Keratinocyte (primary cell): ENCODE results near the gene CACNA2D1. TPM values are rescaled to one million over a fixed set of nuclear protein-coding genes. Genes with fewer than 3 reads are reported as not detected.

Experiments
- DNase-seq: peaks from one replicate; pipeline ENCODE4 v3.0.0-alpha.2; 2011; ENCODE audit warnings: low read depth, missing footprints, low spot score
- FAIRE-seq: peaks from 2 replicates; lab custom pipeline; 2011; peaks lifted over from hg19 to GRCh38; lab: Jason Lieb, UNC
- H2AFZ ChIP-seq: 2 replicates; pipeline ENCODE4 v1.6.0; 2012; ENCODE audit warnings: low read length, control low read depth, inconsistent platforms; ENCODE audit not compliant: control insufficient read depth
- H3K27ac ChIP-seq: 2 replicates; pipeline ENCODE4 v1.5.1; 2011; ENCODE audit warnings: low read length; ENCODE audit not compliant: control insufficient read depth, insufficient read depth
- H3K27me3 ChIP-seq: 3 replicates; pipeline ENCODE4 v1.6.0; 2011; ENCODE audit warnings: low read length; ENCODE audit not compliant: control insufficient read depth, insufficient read depth; ENCODE audit errors: extremely low read depth
- H3K36me3 ChIP-seq, 2 experiments: 2 replicates in 1 of 2; 3 replicates in 1 of 2; pipeline ENCODE4 v1.5.1; 2011; ENCODE audit warnings: low read length in 2 of 2, mild to moderate bottlenecking in 1 of 2; ENCODE audit not compliant: control insufficient read depth in 2 of 2, insufficient read depth in 2 of 2; ENCODE audit errors: extremely low read depth in 1 of 2
- H3K4me1 ChIP-seq: 3 replicates; pipeline ENCODE4 v1.5.1; 2011; ENCODE audit warnings: low read length; ENCODE audit not compliant: control insufficient read depth, insufficient read depth; ENCODE audit errors: extremely low read depth
- H3K4me2 ChIP-seq: 3 replicates; pipeline ENCODE4 v1.6.0; 2011; ENCODE audit warnings: low read depth, low read length; ENCODE audit not compliant: control insufficient read depth, insufficient read depth; ENCODE audit errors: extremely low read depth
- H3K4me3 ChIP-seq, 3 experiments: fragments of 200-600 bp in 1 of 3; sonication (generic) in 1 of 3; 2 replicates in 2 of 3; 3 replicates in 1 of 3; pipeline ENCODE4 v1.5.1; 2011 to 2016; ENCODE audit warnings: low read length in 3 of 3, mild to moderate bottlenecking in 3 of 3, control low read depth in 2 of 3, inconsistent platforms in 1 of 3, low read depth in 1 of 3, mixed read lengths in 1 of 3, mixed run types in 1 of 3, moderate library complexity in 1 of 3; ENCODE audit not compliant: control insufficient read depth in 2 of 3, insufficient read depth in 2 of 3; ENCODE audit errors: extremely low read depth in 1 of 3
- H3K79me2 ChIP-seq: 2 replicates; pipeline ENCODE4 v1.6.0; 2012; ENCODE audit warnings: low read length; ENCODE audit not compliant: control insufficient read depth, insufficient read depth
- H3K9ac ChIP-seq: 3 replicates; pipeline ENCODE4 v1.6.0; 2011; ENCODE audit warnings: low read length; ENCODE audit not compliant: control insufficient read depth, insufficient read depth; ENCODE audit errors: extremely low read depth
- H3K9me1 ChIP-seq: 3 replicates; pipeline ENCODE4 v1.6.0; 2011; ENCODE audit warnings: low read length; ENCODE audit not compliant: control insufficient read depth, insufficient read depth; ENCODE audit errors: extremely low read depth
- H3K9me3 ChIP-seq: 2 replicates; pipeline ENCODE4 v1.5.1; 2012; ENCODE audit warnings: low read depth, low read length; ENCODE audit not compliant: control insufficient read depth
- H4K20me1 ChIP-seq: 3 replicates; pipeline ENCODE4 v1.6.0; 2011; ENCODE audit warnings: low read length; ENCODE audit not compliant: control insufficient read depth, insufficient read depth; ENCODE audit errors: extremely low read depth
- CTCF ChIP-seq, 3 experiments: IDR thresholded peaks in 1 of 3; conservative IDR thresholded peaks in 1 of 3; optimal IDR thresholded peaks in 1 of 3; 2 replicates in 2 of 3; 3 replicates in 1 of 3; pipeline versions ENCODE3 to v1.5.1; 2011; ENCODE audit warnings: low read length in 3 of 3, mild to moderate bottlenecking in 3 of 3, moderate library complexity in 2 of 3, control low read depth in 1 of 3, inconsistent platforms in 1 of 3; ENCODE audit not compliant: insufficient read depth in 2 of 3; ENCODE audit errors: extremely low read depth in 1 of 3
- EZH2 ChIP-seq: IDR thresholded peaks from one replicate; pipeline ENCODE4 v1.6.1; 2012; ENCODE audit warnings: inconsistent platforms, mild to moderate bottlenecking, low read length, moderate library complexity
- dilution Hi-C: fragments of 300-500 bp; cut with MboI; formaldehyde crosslinking; loops from one replicate; pipeline ENCODE4 v1.7.0; 2020; ENCODE audit warnings: low sequenced_read_pairs; ENCODE audit not compliant: extremely low pct_ligation_motif_present
- polyA plus RNA-seq, 5 experiments: library from polyadenylated mRNA; depleted of rRNA in 3 of 5; stranded (reverse) in 3 of 5; stranded (forward) in 1 of 5; unstranded in 1 of 5; fragments of >200 nt; gene quantifications; 1 replicate in 1 of 5; 2 replicates in 3 of 5; 3 replicates in 1 of 5; pipeline versions ENCODE4 v1.2.1 to v1.2.3, GENCODE V29; 2011 to 2012; ENCODE audit warnings: missing spikeins in 2 of 5, low read depth in 1 of 5, low replicate concordance in 1 of 5

CACNA2D1 gene
- polyA plus RNA-seq, 1 donor (not counting 4 experiments of a cell fraction or from before 2014, with no cell fraction given): 1.8 TPM

GRCh38 chr7:82166260-82167015 lies 277.1 kb downstream of the CACNA2D1 start:
- H3K9me3 ChIP-seq: no peaks in the 10 kb centered on the region
- no peaks in the 10 kb centered on the region for H4K20me1 ChIP-seq
- no peaks in the 10 kb centered on the region for H3K36me3 ChIP-seq
- dilution Hi-C loops: no loop called here
- no peak overlapping the region for H3K4me3 ChIP-seq
- no peaks in the 10 kb centered on the region for H3K9me1 ChIP-seq
- no peak for DNase-seq
- FAIRE-seq: no peak
- no peak overlapping the region for H2AFZ ChIP-seq
- no peak overlapping the region for H3K4me2 ChIP-seq
- H3K79me2 ChIP-seq: no peaks in the 10 kb centered on the region
- no peak overlapping the region for H3K9ac ChIP-seq
- no peak overlapping the region for H3K27ac ChIP-seq
- no peaks in the 10 kb centered on the region for H3K4me1 ChIP-seq
- no peaks in the 10 kb centered on the region for H3K27me3 ChIP-seq
- TF ChIP-seq EZH2: no peak
- no peak for TF ChIP-seq CTCF (optimal IDR thresholded peaks at IDR 0.05 in 1 of 3, IDR thresholded peaks at IDR 0.05 in 1 of 3, conservative IDR thresholded peaks at IDR 0.05 in 1 of 3; ENCODE audit: extremely low read depth in 1 of 3, insufficient read depth in 2 of 3, low read length in 3 of 3)

- Histone ChIP-seq H3K4me3 (no peak overlapping the region), H3K36me3 (no peaks in the 10 kb centered on the region), H2AFZ (no peak overlapping the region), H3K9me1 (no peaks in the 10 kb centered on the region), H3K4me1 (no peaks in the 10 kb centered on the region), H3K9me3 (no peaks in the 10 kb centered on the region), H3K27me3 (no peaks in the 10 kb centered on the region), H4K20me1 (no peaks in the 10 kb centered on the region), H3K9ac (no peak overlapping the region), H3K4me2 (no peak overlapping the region), H3K79me2 (no peaks in the 10 kb centered on the region), H3K27ac (no peak overlapping the region)
- dilution Hi-C loops: no loop called here
- DNase-seq: no peak
- FAIRE-seq: no peak
- TF ChIP-seq EZH2: no peak
- peak in 2 of 3 experiments; percentile 26 to 44 for TF ChIP-seq CTCF (optimal IDR thresholded peaks at IDR 0.05 in 1 of 3, IDR thresholded peaks at IDR 0.05 in 1 of 3, conservative IDR thresholded peaks at IDR 0.05 in 1 of 3; ENCODE audit: extremely low read depth in 1 of 3, insufficient read depth in 2 of 3, low read length in 3 of 3)
These were observed 278.8 kb downstream of the CACNA2D1 start for GRCh38 chr7:82164813-82165212.
